ENCODE data around the gene OR2T2.
"Not testable (repeated sequence)": the region's sequence is repeated elsewhere in the genome, so short reads cannot be mapped to it uniquely, and the experiment has no call there.

Gene OR2T2

GRCh38 chr1:248445399-248445798 lies at the start of gene OR2T2:
TSS of gene OR2T2 (plus strand) at chr1:248445637. CDS start at chr1:248452798, 7,161 bp downstream.
- DNase-seq: not testable (repeated sequence)

GRCh38 chr1:248402748-248403147 lies 42.7 kb upstream of the OR2T2 start, which contains the start of gene OR2T1:
TSS of gene OR2T1 (plus strand) at chr1:248403048. CDS start at chr1:248406148, 3,100 bp downstream.
- no peak for DNase-seq

- DNase-seq: peak; percentile 9
Observed at GRCh38 chr1:248404024-248404423, 41.4 kb upstream of the OR2T2 start.

GRCh38 chr1:248406721-248407692 lies 38.4 kb upstream of the OR2T2 start:
- DNase-seq: no peak

GRCh38 chr1:248416226-248416625 lies 29.2 kb upstream of the OR2T2 start:
- no peak for DNase-seq

GRCh38 chr1:248417854-248418253 lies 27.6 kb upstream of the OR2T2 start:
- no peak for DNase-seq

GRCh38 chr1:248421384-248421783 lies 24.1 kb upstream of the OR2T2 start:
- DNase-seq: no peak

GRCh38 chr1:248427526-248428191 lies 17.8 kb upstream of the OR2T2 start:
- not testable (repeated sequence) for DNase-seq

GRCh38 chr1:248428192-248428533 lies 17.3 kb upstream of the OR2T2 start:
- DNase-seq: not testable (repeated sequence)

GRCh38 chr1:248431683-248432082 lies 13.8 kb upstream of the OR2T2 start:
- DNase-seq: not testable (repeated sequence)

- not testable (repeated sequence) for DNase-seq
Observed at GRCh38 chr1:248432201-248432600, 13.2 kb upstream of the OR2T2 start.

- not testable (repeated sequence) for DNase-seq
Observed at GRCh38 chr1:248433811-248434415, 11.5 kb upstream of the OR2T2 start.

- DNase-seq: not testable (repeated sequence)
Observed at GRCh38 chr1:248434913-248435312, 10.5 kb upstream of the OR2T2 start.

- not testable (repeated sequence) for DNase-seq
Observed at GRCh38 chr1:248436303-248436702, 9.1 kb upstream of the OR2T2 start.

- not testable (repeated sequence) for DNase-seq
Observed at GRCh38 chr1:248438668-248439067, 6.8 kb upstream of the OR2T2 start.

GRCh38 chr1:248439283-248439682 lies 6.2 kb upstream of the OR2T2 start:
- not testable (repeated sequence) for DNase-seq

GRCh38 chr1:248442500-248443277 lies 2.7 kb upstream of the OR2T2 start:
- DNase-seq: not testable (repeated sequence)

GRCh38 chr1:248444603-248445002 lies 834 bp upstream of the OR2T2 start:
- DNase-seq: not testable (repeated sequence)

GRCh38 chr1:248448409-248449074 lies 3.1 kb downstream of the OR2T2 start:
- not testable (repeated sequence) for DNase-seq

GRCh38 chr1:248449821-248450465 lies 4.5 kb downstream of the OR2T2 start:
- DNase-seq: not testable (repeated sequence)

- DNase-seq: not testable (repeated sequence)
Observed at GRCh38 chr1:248450466-248451145, 5.2 kb downstream of the OR2T2 start.
